CD4-positive, alpha-beta T cell (primary cell): ENCODE data around the gene IGFL3. TPM values are rescaled to one million over a fixed set of nuclear protein-coding genes. Genes with fewer than 3 reads are reported as not detected.
"Not testable (repeated sequence)": the region's sequence is repeated elsewhere in the genome, so short reads cannot be mapped to it uniquely, and the experiment has no call there.

Experiments
- ATAC-seq: fragments of 200-7000 bp; cut with Tn5 transposase; one replicate; pipeline ENCODE4 v1.10.0; 2022; ENCODE audit warnings: mild to moderate bottlenecking; ENCODE audit not compliant: poor library complexity
- CTCF ChIA-PET: fragments of 350-600 bp; sonication (Branson Sonifier 250); formaldehyde crosslinking; loops from one replicate; lab custom pipeline; 2021; ENCODE audit warnings: antibody characterized with exemption, inconsistent platforms; lab: Charles Lee
- POLR2A ChIA-PET: fragments of 350-600 bp; sonication (Branson Sonifier 250); formaldehyde crosslinking; loops from one replicate; lab custom pipeline; 2021; ENCODE audit warnings: antibody characterized with exemption, inconsistent platforms; lab: Charles Lee
- DNase-seq, 14 experiments: peaks; one replicate each; pipeline ENCODE4 v3.0.0-alpha.2; 2013 to 2020; ENCODE audit warnings: mixed read lengths in 2 of 14
- H3K27ac ChIP-seq, 2 donors: one replicate each; pipeline versions ENCODE4 v1.5.1 to v1.7.0; 2013; ENCODE audit warnings: low read length in 2 of 2, low read depth in 1 of 2, mild to moderate bottlenecking in 1 of 2
- H3K27me3 ChIP-seq, 2 experiments: 1 replicate in 1 of 2; 2 replicates in 1 of 2; pipeline versions ENCODE4 v1.6.1 to v1.7.0; 2013; ENCODE audit warnings: low read length in 2 of 2, control low read depth in 1 of 2, mild to moderate bottlenecking in 1 of 2, moderate library complexity in 1 of 2; ENCODE audit not compliant: insufficient read depth in 2 of 2, control insufficient read depth in 1 of 2
- H3K36me3 ChIP-seq: one replicate; pipeline ENCODE4 v1.6.1; 2013; ENCODE audit warnings: low read length, control low read depth; ENCODE audit not compliant: insufficient read depth
- H3K4me1 ChIP-seq: one replicate; pipeline ENCODE4 v1.6.1; 2013; ENCODE audit warnings: low read length, control low read depth; ENCODE audit not compliant: insufficient read depth
- H3K4me3 ChIP-seq: one replicate; pipeline ENCODE4 v1.5.1; 2013; ENCODE audit warnings: mild to moderate bottlenecking, low read length, moderate library complexity
- H3K9me3 ChIP-seq, 2 experiments: 1 replicate in 1 of 2; 2 replicates in 1 of 2; pipeline versions ENCODE4 v1.6.1 to v1.7.0; 2013; ENCODE audit warnings: low read length in 2 of 2, mild to moderate bottlenecking in 2 of 2, control low read depth in 1 of 2, moderate library complexity in 1 of 2; ENCODE audit not compliant: control insufficient read depth in 1 of 2, insufficient read depth in 1 of 2
- H3K27ac Mint-ChIP-seq: one replicate; pipeline ENCODE4 v1.8.0; 2020; ENCODE audit warnings: mixed read lengths
- H3K27me3 Mint-ChIP-seq: one replicate; pipeline ENCODE4 v1.8.0; 2021; ENCODE audit warnings: mixed read lengths
- H3K36me3 Mint-ChIP-seq: one replicate; pipeline ENCODE4 v1.8.0; 2021; ENCODE audit warnings: low read depth, mixed read lengths
- H3K4me1 Mint-ChIP-seq: one replicate; pipeline ENCODE4 v1.8.0; 2021; ENCODE audit warnings: low read depth, mixed read lengths
- H3K4me3 Mint-ChIP-seq: one replicate; pipeline ENCODE4 v1.8.0; 2020; ENCODE audit warnings: mild to moderate bottlenecking, mixed read lengths
- H3K9me3 Mint-ChIP-seq: one replicate; pipeline ENCODE4 v1.8.0; 2020; ENCODE audit warnings: mixed read lengths
- CTCF ChIP-seq: fragments of 200-600 bp; IDR thresholded peaks from one replicate; pipeline ENCODE4 v1.8.0; 2022; ENCODE audit warnings: antibody characterized with exemption, mild to moderate bottlenecking
- intact Hi-C, 2 experiments: fragments of 100-400 bp; cut with DNase I in 1 of 2; cut with micrococcal nuclease in 1 of 2; formaldehyde crosslinking; loops; one replicate each; pipeline versions ENCODE4 v1.15.1 to v1.9.0; 2023 to 2025; cut with DNase I, micrococcal nuclease
- total RNA-seq, 174 experiments: library from RNA in 2 of 174; stranded (reverse) in 2 of 174; gene quantifications; one replicate each; pipeline ENCODE4 v1.2.3 and lab custom pipeline; 2021 to 2026

IGFL3 gene
- total RNA-seq, 2 experiments from 2014 or later = not detected

GRCh38 chr19:46107371-46107770, 17.1 kb downstream of the IGFL3 start:
- H3K27ac Mint-ChIP-seq = no peak overlapping the region
- H3K9me3 ChIP-seq = peaks cover 0 to 4% of the 10 kb centered on the region in 2 experiments
- no peaks in the 10 kb centered on the region for H3K4me1 ChIP-seq
- no peaks in the 10 kb centered on the region for H3K36me3 Mint-ChIP-seq
- peaks cover 2% of the 10 kb centered on the region for H3K9me3 Mint-ChIP-seq
- H3K4me3 ChIP-seq = no peak overlapping the region
- H3K4me3 Mint-ChIP-seq = no peak overlapping the region
- DNase-seq (no peak), ATAC-seq (no peak)
- TF ChIP-seq CTCF = no peak
- H3K27me3 ChIP-seq = peaks cover 13 to 21% of the 10 kb centered on the region in 2 experiments
- no peaks in the 10 kb centered on the region for H3K4me1 Mint-ChIP-seq
- ChIA-PET CTCF (no interaction called here), POLR2A (no interaction called here)
- H3K27me3 Mint-ChIP-seq = peaks cover 18% of the 10 kb centered on the region
- intact Hi-C loops = no loop called here
- no peaks in the 10 kb centered on the region for H3K36me3 ChIP-seq
- H3K27ac ChIP-seq = no peak overlapping the region

- H3K9me3 ChIP-seq, H3K4me3 Mint-ChIP-seq, H3K4me1 ChIP-seq, ATAC-seq, CTCF ChIA-PET, H3K4me1 Mint-ChIP-seq, H3K36me3 Mint-ChIP-seq, POLR2A ChIA-PET, intact Hi-C loops, H3K36me3 ChIP-seq, H3K9me3 Mint-ChIP-seq, H3K27ac ChIP-seq, H3K27ac Mint-ChIP-seq, H3K4me3 ChIP-seq, DNase-seq: not testable (repeated sequence)
- peaks cover 29% of the 10 kb centered on the region for H3K27me3 Mint-ChIP-seq
- H3K27me3 ChIP-seq = peaks cover 26 to 28% of the 10 kb centered on the region in 2 experiments
These were observed 22.2 kb downstream of the IGFL3 start for GRCh38 chr19:46102333-46102732.

- intact Hi-C loops = no loop called here
- Histone ChIP-seq H3K27ac (no peak overlapping the region), H3K4me3 (no peak overlapping the region), H3K4me1 (no peaks in the 10 kb centered on the region), H3K36me3 (no peaks in the 10 kb centered on the region), H3K27me3 (peaks cover 26 to 28% of the 10 kb centered on the region in 2 experiments), H3K9me3 (peaks cover 7 to 14% of the 10 kb centered on the region in 2 experiments)
- DNase-seq = no peak
- no peaks in the 10 kb centered on the region for H3K36me3 Mint-ChIP-seq
- no peak overlapping the region for H3K27ac Mint-ChIP-seq
- no peak for ATAC-seq
- no peaks in the 10 kb centered on the region for H3K4me1 Mint-ChIP-seq
- TF ChIP-seq CTCF = no peak
- ChIA-PET POLR2A (no interaction called here), CTCF (no interaction called here)
- H3K4me3 Mint-ChIP-seq = no peak overlapping the region
- peaks cover 39% of the 10 kb centered on the region for H3K27me3 Mint-ChIP-seq
- peaks cover 14% of the 10 kb centered on the region for H3K9me3 Mint-ChIP-seq
These were observed 23.2 kb downstream of the IGFL3 start for GRCh38 chr19:46101293-46101692.

GRCh38 chr19:46100344-46100743, 24.1 kb downstream of the IGFL3 start:
- H3K36me3 Mint-ChIP-seq = no peaks in the 10 kb centered on the region
- peaks cover 14% of the 10 kb centered on the region for H3K9me3 Mint-ChIP-seq
- ChIA-PET POLR2A (no interaction called here), CTCF (no interaction called here)
- intact Hi-C loops = no loop called here
- Histone ChIP-seq H3K4me3 (no peak overlapping the region), H3K36me3 (no peaks in the 10 kb centered on the region), H3K4me1 (no peaks in the 10 kb centered on the region), H3K9me3 (peaks cover 7 to 10% of the 10 kb centered on the region in 2 experiments), H3K27ac (no peak overlapping the region), H3K27me3 (peaks cover 20 to 25% of the 10 kb centered on the region in 2 experiments)
- DNase-seq (no peak), ATAC-seq (no peak)
- H3K4me3 Mint-ChIP-seq = no peak overlapping the region
- H3K27ac Mint-ChIP-seq = no peak overlapping the region
- H3K4me1 Mint-ChIP-seq = no peaks in the 10 kb centered on the region
- no peak for TF ChIP-seq CTCF
- peaks cover 49% of the 10 kb centered on the region for H3K27me3 Mint-ChIP-seq
